ENCODE results near the gene COA6.
"Not testable (repeated sequence)": the region's sequence is repeated elsewhere in the genome, so short reads cannot be mapped to it uniquely, and the experiment has no call there.

Gene COA6

GRCh38 chr1:234369033-234369430, 4.2 kb upstream of the COA6 start:
- DNase-seq (ENCODE audit: low read depth, low spot score), result no peak

DNA sequence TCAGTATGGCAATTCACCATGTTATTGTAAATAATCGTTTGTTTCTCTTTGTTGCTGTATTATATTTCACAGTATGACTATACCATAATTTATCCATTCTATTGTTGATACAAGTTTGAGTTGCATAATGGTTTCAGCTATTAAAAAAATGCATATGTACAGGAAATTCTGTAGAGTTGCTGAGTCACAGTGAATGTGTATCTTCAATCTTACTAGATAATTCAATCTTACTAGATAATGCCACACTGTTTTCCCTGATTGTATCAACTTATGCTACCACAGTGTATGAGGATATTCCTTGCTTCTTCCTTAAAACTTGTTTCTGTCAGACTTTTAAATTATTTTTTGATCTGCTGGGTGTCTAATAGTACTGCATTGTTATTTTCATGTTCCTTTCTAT, 3.5 kb upstream of the COA6 start:
- no peak for DNase-seq (ENCODE audit: low read depth, low spot score)

DNA sequence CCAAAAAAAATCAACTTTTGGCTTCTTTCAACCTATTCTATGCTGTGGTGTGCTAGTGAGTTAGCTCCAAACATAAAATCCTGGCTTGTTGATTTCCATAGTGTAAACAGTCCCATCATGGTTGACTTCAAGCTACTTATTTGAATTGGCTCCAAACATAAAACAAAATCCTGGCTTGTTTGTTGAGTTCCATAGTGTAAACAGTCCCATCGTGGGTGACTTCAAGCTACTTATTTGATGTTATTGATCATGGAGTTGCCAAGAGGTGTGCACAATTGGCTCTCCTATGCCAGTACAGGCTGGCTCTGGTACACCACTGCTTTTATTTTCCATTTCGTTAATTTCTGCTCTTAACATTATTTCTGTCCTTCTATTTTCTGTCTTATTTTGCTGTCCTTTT, 1.8 kb upstream of the COA6 start:
- DNase-seq (ENCODE audit: low read depth, low spot score), result no peak

GRCh38 chr1:234372011-234372757, 1.1 kb upstream of the COA6 start:
- no peak for DNase-seq (ENCODE audit: low read depth, low spot score)

- no peak for DNase-seq (ENCODE audit: low read depth, low spot score)
Measured at GRCh38 chr1:234373959-234374254, 651 bp downstream of the COA6 start.

- DNase-seq (ENCODE audit: low read depth, low spot score), result no peak
Measured at GRCh38 chr1:234375672-234376071, 2.4 kb downstream of the COA6 start.

DNA sequence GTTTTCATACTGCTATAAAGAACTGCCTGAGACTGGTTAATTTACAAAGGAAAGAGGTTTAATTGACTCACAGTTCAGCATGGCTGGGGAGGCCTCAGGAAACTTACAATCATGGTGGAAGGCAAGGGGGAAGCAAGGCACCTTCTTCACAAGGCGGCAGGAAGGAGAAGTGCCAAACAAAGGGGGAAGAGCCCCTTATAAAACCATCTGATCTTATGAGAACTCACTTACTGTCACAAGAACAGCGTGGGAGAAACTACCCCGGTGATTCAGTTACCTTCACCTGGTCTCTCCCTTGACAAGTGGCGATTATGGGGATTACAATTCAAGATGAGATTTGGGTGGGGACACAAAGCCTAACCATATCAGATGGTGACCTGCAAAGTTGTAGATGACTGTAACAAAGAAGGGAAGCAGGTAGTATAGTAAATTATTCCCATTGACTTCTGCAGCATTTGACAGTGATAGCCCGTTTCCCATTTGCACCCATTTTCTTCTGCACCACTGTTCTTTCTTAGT, 6.4 kb downstream of the COA6 start:
- DNase-seq (ENCODE audit: low read depth, low spot score), result not testable (repeated sequence)

DNA sequence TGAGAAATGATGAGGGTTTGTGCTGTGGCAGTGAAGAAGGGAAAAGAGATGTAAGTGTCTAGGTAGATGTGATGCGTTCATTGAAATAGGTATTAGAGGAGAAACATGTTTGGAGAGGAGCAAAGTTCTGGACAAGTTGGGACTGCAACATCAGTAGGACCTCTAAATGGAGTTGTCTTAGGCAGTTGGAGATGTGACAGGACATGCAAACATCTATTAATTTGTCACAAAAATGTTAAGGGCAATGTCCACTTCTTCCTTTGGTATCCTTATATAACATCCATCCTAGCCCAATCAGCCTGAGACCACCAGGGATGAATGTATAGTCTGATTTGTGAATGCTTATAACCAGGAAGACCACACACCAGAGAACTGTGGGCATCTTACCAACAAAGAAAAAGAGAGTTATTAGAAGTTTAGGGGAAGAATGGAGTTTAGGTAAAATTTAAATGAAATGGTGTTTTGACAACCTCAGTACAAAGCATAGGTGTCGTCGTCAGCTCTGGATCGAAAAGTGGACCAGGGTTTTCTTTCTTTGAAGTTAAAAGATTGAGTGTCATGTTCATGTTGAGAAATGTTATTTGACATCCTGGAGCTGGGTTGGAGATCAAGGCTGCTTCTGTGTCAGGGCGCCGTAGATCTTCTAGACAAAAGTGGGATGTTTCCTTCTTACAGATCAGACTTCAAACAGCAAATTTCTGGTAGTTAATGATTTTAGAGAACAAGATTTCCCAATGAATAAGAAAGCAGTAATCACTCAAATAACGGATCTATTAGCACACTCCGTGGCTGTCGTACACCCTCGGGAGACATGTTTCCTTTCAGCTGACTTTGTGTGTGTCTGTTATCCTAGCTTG, 8.7 kb downstream of the COA6 start:
- no peak for DNase-seq (ENCODE audit: low read depth, low spot score)

DNA sequence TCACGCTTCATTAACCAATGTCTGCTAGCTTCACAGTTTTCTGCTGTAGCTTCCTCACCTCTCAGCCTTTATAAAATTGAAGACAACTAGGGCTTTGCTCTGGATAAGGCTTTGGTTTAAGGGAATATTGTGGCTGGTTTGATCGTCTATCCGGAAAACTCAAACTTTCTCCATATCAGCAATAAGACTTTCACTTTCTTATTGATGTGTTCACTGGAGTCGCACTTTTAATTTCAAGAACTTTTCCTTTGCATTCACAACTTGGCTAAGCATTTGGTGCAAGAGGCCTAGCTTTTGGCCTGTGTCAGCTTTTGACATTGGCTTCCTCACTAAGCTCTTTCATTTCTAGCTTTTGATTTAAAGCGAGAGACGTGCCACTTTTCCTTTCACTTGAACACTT, 12.9 kb downstream of the COA6 start:
- DNase-seq (ENCODE audit: low read depth, low spot score), result no peak

DNA sequence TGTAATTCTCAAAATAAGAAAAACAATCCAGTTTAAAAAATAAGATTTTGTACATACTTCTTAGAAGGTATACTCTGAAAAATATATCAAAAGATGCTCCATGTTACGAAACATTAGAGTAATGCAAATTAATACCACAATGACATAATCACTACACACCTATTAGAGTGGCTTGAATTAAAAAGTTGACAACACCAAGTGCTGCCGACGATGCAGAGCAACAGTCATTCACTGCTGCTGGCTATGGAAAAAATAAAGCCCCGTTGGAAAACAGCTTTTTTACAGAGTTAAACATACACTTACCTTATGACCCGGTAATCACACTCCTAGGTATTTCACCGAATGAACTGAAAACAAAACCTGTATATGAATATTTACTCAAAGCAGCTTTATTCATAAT, 14.8 kb downstream of the COA6 start:
- no peak for DNase-seq (ENCODE audit: low read depth, low spot score)

GRCh38 chr1:234393190-234393589, 19.9 kb downstream of the COA6 start:
- no peak for DNase-seq (ENCODE audit: low read depth, low spot score)

DNA sequence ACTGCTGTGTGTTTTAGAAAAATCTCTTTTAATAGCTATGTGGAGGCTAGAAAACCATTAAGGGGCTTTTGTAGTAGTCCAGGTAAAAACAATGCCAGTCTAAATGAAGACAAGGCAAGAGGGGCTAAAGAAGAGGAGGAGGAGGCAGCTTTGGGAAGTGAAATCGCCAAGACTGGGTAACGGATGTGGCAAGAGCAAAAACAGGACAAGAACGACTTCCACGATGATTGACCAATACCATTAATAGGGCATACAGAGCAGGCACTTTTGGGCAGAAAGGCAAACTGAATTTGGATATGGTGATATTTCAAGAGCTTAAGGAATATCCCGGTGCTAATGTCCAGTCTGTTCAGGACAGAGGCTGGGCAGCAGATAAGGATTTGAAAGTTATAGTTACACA, 22.0 kb downstream of the COA6 start:
- DNase-seq (ENCODE audit: low read depth, low spot score), result no peak

DNA sequence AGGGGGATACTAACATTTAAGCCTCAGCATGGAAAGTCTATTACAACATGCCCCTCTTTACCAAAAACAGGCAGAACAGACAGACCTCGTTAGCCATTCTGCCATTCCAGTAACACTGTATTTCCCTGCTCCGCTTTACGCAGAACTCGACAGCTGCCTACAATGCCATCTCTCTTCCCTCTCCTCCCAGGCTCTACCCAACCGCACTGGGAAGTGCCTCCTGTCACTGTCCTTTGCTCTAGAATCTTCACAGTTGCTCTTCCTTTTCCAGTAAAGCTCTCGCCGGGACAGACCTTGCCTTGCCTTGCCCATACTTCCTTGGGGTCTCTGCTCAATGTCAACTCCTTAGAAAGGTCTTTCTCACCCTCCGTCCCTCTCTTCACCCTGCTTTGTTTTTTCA, 22.8 kb downstream of the COA6 start:
- no peak for DNase-seq (ENCODE audit: low read depth, low spot score)

DNA sequence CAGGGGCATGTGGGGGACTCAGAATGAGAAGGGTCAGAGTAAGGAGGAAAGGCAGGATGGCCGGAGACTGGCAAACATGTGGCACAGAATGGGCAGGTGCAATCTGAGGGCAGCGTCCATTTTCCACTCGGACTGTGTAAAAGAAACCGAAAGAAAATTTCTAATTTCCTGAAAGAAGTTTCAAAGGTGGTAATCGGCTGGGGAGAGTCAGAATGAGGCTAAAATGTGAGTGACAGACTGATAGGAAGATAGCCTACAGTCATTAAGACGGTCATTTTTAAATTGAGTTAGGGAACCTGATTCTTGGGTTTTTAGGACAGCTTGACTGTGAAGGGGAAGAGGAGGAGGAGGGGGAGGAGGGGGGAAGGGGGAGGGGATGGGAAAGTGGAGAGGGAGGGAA, 23.6 kb downstream of the COA6 start:
- DNase-seq (ENCODE audit: low read depth, low spot score), result no peak

- DNase-seq (ENCODE audit: low read depth, low spot score), result no peak
Measured at GRCh38 chr1:234397732-234398131, 24.5 kb downstream of the COA6 start.

GRCh38 chr1:234398849-234399381, 25.7 kb downstream of the COA6 start:
- no peak for DNase-seq (ENCODE audit: low read depth, low spot score)

DNA sequence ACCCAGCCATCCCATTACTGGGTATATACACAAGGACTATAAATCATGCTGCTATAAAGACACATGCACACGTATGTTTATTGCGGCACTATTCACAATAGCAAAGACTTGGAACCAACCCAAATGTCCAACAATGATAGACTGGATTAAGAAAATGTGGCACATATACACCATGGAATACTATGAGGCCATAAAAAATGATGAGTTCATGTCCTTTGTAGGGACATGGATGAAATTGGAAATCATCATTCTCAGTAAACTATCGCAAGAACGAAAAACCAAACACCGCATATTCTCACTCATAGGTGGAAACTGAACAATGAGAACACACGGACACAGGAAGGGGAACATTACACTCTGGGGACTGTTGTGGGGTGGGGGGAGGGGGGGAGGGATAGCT, 26.3 kb downstream of the COA6 start:
- DNase-seq (ENCODE audit: low read depth, low spot score), result not testable (repeated sequence)

GRCh38 chr1:234400773-234401172, 27.5 kb downstream of the COA6 start:
- no peak for DNase-seq (ENCODE audit: low read depth, low spot score)

- DNase-seq (ENCODE audit: low read depth, low spot score), result no peak
Measured at GRCh38 chr1:234401658-234402057, 28.4 kb downstream of the COA6 start.

DNA sequence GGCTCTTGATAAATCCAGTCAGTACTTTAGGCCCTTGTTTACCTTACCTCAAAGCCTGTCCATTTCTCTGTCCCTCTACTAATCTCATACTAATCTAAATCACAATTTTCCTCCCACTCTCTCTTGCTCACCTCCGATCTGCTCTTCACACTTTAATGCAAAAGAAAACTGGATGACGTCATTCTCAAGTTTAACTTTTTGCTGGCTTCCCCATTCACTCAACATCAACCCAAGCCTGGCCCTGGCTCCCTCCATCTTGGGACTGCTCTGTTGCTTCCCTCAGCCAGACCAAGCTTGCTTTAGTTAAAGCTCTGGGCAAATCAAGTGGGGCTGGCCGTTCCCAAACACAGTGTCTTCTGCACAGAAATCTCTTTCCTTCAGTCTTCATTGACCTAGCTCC, 29.7 kb downstream of the COA6 start:
- DNase-seq (ENCODE audit: low read depth, low spot score), result no peak

GRCh38 chr1:234405676-234406075, 32.4 kb downstream of the COA6 start:
- no peak for DNase-seq (ENCODE audit: low read depth, low spot score)

GRCh38 chr1:234406871-234407270, 33.6 kb downstream of the COA6 start:
- no peak for DNase-seq (ENCODE audit: low read depth, low spot score)

GRCh38 chr1:234408757-234409156, 35.5 kb downstream of the COA6 start:
- DNase-seq (ENCODE audit: low read depth, low spot score), result no peak

Data from ELF-1 (cell line).